Activated naive CD4-positive, alpha-beta T cell treated with anti-CD3 and anti-CD28 coated beads, Interleukin-2, amount 50 U/mL, for 16 hours (primary cell): ENCODE measurements around the gene GGT7.
"Not testable (repeated sequence)": the region's sequence is repeated elsewhere in the genome, so short reads cannot be mapped to it uniquely, and the experiment has no call there.

ENCODE experiments used
- DNase-seq: peaks from one replicate; pipeline ENCODE4 v3.0.0-alpha.2; 2020

The GGT7 gene

DNA sequence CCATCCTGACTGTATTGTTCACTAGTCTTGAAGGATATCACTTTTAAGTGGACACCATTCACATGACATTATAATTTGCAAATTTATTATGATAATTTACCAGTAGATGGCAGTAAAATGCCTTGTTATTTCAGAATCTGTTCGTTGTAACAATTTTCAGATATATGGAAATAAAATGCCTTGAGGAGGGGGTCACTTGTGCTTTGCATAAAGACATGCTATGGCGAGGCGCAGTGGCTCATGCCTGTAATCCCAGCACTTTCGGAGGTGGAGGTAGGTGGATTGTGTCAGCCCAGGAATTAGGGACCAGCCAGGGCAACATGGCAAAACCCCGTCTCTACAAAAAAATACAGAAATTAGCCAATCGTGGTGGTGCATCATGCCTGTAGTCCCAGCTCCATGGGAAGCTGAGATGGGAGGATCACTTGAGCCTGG, 38.2 kb downstream of the GGT7 start:
- DNase-seq: no peak

DNA sequence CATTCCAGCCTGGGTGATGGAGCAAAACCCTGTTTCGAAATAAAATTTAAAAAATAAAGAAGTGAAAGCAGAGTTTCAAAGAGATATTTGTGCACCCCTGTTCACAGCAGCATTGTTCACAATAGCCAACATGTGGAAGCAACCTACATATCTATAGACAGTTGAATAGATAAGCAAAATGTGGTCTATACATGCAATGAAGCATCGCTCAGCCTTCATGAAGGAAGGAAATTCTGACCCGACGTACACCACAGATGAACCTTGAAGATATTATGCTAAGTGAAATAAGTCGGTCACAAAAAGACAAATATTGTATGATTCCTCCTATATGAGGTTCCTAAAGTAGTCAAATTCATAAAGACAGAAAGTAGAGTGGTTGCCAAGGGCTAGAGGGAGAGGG, 40.7 kb downstream of the GGT7 start:
- no peak for DNase-seq

DNA sequence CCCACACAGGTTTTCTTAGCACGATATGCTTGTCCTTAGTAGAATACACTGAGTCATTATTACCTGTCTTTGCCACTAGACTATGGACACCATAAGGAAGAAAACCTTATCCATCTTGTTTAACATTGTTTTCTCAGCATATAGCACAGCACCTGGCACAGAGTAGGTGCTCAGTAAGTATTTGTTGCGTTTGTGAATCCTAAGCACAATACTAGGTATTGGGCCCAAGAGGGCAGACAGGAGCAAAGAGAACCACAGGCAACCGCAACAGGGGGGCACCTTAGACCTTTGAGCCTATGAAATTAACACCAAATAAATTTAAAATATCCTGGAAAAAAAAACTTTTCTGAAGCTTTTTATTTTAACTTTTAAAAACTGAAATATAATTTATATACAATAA, 43.5 kb downstream of the GGT7 start:
- no peak for DNase-seq

DNA sequence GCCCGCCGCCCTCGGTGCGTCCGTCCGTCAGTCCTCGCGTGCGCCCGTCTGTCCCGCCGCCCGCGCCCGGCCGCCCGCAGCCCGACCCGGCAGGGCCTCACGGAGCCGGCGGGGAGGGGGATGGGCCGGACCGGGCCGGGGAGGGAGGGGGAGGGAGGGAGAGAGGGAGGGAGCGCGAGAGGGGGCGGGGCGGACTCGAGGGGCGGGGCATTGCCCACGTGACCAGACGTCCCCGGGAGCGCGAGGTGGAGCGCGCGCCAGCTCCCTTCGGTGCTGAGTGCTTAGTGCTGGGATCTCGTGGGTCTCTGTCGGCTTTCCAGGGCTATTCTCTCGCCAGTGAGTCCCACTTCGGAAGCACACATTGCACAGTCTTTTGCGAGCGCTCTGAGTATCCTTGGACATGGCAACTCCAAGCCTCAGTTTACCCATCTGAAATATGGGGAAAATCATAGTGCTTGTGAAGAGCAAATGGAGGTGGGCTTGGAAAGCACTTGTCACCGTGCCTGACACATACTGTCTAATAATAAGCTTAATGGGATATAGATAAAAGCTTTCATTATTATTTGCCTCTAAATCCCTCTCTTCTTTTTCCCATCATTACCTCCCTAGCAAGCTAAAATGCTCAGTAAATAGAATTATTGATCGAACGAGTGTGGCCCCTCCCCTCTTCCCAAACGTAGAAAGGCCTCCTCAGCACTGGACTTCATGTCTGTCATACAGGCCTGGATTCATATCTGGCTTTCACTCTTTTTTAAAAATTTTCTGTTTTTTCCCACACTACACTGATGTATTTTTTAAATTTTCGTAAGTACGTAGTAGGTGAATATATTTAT, 46.9 kb downstream of the GGT7 start, which contains the start of gene NCOA6:
Gene NCOA6 (minus strand): TSS at position 122 of the 833 bp plus-strand sequence. CDS start 43,296 bp downstream, outside the sequence.
- DNase-seq: peak; percentile 83

DNA sequence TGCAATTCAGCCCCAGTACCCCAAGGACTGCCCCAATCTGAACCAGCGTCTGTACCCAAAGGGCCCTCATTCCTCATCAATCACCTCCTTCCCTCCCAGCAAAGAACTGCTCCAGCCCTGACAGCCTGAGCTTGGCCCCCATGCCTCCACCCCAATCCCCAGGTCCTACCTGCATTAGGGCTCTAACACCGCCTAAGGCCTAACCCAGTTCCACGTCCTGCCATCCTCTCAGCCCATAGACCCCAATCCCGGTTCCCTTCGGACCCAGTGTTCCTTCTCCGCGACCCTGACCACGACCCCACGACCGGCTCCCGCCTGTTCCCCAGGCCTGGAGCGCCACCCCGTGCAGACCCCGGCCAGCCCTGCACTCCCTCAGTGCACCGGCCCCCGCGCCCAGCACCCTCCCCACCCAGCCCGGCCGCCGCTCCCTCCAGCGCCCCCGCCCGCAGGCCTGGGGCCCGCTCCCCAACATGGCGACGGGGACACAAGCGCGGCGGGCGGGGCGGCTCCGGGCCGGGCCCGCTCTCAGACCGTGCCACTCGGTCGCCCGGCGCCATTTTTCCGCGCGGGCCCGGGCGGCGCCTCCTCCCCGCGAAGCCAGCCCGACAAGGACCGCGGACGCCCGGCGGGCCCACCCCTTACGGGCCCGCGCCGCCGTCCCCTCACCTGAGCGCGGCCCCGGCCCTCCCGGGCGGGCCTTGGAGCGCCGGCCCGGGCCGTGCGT, 47.7 kb downstream of the GGT7 start:
- DNase-seq: peak; percentile 76

DNA sequence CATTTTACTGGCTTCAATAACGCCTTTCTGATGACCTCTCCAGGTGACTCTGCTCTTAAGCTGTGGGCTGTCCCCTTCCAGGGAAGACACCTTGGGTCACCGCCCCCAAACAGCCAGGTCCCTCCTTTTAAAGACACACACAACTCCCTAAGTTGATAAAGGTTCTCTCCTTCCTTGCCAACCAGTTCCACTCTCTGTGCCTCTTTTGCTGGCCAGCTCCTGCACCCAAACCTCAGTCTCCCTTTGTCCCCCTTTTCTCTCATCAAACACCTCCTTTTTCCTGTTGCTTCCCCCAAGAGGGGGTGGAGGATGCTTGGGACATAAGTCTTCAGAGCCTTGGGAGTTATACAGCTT, 48.2 kb downstream of the GGT7 start:
- DNase-seq: peak; percentile 81

DNA sequence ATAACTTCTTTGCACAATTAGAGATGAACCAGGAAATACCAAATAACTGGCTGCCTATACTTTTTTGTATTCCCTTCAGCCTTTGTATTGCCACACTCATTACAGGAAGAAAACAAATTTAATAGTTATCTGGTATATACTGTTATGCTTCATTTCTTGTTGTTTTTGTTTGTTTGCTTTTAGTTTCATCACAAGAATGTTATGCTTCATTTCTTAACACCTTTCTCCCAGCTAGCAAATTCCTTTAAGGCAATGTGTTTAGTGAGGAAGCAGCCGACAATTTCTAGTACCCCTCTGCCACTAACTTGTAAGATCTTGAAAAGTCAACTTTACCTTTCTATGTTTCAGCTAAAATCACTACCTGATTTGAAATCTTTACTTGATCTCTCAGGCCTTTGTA, 48.6 kb downstream of the GGT7 start:
- no peak for DNase-seq

DNA sequence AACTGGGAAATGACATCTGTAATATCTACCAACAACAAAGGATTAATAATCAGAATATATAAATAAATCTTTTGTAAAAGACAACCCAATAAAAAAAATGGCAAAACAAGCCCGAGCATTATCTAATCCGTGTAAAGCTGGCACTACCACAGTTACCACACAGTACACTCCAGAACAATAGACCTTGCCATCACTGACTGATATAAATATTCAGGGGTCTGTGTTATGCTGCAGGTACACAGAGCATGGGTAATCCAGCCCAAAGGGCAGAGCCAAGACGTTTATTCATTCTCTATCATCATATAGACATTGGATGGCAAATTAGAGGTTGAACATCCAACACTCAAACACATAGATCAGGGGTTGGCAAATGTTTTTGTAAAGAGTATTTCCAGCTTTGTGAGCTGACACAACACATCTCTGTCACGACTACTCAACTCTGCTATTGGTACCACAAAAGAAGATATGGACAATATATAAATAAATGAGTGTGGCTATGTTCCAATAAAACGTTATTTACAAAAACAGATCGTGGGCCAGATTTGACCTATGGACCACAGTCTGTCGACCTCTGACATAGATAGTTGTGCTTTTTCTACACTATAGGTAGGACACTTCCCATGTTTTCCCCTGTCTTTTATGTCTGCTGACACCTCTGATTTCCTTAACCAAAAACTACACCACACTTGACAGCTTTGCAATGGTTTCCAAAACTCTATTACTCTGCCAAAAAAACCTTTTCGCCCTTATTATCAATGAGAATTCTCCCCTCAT, 51.7 kb downstream of the GGT7 start:
- DNase-seq: no peak

DNA sequence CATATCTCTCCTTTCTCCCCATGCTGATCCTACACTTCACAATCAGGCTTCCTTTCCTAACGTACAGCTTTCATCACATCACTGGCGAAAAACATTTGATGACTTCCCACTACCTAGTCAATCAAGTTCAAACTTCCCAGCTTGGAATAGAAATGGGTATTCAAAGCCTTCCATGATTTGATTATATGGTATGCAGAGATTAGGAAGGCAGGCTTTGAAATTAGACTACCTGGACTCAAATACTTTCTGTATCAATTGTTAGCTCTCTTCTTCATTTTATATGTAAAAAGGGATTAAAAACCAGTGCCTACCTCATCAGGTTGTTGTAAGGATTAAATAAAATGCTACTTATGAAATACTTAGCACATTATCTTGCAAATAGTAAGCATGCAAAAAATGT, 54.9 kb downstream of the GGT7 start:
- DNase-seq: no peak

DNA sequence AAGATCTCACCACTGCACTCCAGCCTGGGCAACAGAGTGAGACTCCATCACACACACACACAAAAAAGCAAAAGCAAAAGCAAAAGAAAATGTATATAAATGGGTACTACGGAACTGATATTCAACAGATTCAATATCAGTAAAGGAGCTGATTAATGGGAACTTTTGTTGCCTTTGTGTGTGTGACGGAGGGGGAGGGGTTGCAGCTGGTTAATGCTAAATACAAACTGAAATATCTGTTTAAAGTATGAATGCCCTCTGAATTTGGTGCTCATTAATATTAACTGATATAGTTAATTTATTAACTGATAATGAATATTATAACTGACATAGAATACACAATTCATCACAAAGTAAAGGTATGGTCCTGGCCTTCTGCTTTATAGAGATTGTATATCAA, 55.6 kb downstream of the GGT7 start:
- DNase-seq: no peak

DNA sequence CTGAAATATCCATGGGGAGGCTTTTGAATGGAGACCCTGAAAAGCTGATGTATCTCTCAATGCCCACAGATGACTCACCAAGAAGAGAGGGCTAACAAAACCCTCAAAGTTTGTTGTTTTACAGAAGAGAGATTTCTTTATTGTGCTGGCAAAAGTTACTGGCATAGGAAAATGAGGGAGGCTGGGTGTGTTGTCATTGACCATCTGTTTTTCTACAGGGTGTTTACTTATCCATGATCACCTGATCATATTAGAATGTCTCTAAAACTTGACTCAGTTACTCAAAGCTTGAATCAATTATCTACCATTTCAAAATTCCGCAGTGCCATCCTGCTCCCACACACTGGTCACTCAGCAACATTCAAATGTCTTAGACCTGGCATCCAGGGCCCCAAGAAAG, 57.0 kb downstream of the GGT7 start:
- DNase-seq: no peak

DNA sequence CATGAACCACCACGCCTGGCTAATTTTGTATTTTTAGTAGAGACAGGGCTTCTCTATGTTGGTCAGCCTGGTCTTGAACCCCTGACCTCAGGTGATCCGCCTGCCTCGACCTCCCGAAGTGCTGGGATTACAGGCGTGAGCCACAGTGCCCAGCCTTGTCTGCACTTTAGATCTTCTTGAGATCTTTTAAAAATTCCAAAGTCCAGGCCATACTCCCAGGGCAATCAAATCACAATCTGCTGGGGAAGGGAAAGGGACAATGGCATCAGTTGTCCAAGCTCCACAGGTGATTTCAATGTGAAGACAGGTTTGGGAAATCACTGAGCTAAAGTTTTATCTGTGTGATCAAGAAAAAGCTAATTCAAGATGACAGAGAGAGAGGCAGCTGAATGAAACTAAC, 64.1 kb downstream of the GGT7 start:
- no peak for DNase-seq

DNA sequence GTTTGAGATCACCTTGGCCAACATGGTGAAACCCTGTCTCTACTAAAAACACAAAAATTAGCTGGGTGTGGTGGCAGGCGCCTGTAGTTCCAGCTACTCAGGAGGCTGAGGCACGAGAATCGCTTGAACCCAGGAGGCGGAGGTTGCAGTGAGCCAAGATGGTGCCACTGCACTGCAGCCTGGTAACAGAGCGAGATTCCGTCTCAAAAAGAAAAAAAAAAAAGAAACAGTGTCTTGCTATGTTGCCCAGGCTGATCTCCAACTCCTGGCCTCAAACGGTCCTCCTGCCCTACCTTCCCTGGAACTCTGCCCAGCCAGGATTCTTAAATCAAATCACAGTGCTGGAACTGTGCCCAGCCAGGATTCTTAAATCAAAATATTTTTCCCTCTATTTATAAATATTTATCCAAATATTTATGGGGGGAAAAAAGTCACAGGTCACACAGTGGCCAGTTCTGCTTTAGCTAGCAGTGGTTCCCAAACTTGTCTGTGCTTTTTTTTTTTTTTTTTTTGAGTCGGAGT, 64.7 kb downstream of the GGT7 start:
- not testable (repeated sequence) for DNase-seq

DNA sequence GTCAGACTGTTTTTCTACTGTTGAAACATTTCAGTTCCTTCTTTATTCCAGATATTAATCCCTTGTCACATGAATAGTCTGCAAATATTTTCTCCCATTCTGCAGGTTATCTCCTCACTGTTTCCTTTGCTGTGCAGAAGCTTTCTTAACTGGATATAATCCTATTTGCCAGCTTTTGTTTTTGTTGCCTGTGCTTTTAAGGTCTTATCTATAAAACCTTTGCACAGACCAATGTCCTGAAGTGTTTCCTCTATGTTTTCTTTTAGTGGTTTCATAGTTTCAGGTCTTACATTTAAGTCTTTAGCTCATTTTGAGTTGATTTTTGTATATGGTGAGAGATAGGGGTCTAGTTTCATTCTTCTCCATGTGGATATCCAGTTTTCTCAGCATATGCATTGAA, 66.4 kb downstream of the GGT7 start:
- no peak for DNase-seq

DNA sequence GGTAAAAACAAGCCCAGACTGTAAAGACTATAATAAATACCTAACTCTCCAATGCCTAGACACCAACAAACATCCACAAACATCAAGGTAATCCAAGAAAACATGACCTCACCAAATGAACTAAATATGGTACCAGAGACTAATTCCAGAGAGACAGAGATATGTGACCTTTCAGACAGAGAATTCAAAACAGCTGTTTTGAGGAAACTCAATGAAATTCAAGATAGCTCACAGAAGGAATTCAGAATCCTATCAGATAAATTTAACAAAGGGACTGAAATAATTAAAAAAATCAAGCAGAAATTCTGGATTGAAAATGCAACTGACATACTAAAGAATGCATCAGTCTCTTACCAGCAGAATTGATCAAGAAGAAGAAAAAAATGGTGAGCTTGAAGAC, 73.8 kb downstream of the GGT7 start:
- DNase-seq: no peak

DNA sequence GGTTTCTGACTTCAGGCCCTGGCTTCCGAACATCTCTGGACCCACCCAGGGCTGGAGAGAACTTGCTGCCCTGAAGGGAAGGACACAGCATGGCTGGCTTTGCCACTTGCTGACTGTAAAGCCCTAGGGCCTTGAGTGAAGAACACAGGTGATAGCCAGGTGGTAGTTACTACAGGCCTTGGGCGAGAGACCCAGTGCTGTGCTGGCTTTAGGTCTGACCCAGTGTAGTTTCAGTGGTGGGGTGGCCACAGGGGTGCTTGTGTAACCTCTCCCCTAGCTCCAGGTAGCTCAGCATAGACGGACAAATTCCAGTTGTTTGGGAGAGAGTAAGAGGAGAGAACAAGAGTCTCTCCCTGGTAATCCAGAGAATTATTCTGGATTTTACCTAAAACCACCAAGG, 74.3 kb downstream of the GGT7 start:
- no peak for DNase-seq

DNA sequence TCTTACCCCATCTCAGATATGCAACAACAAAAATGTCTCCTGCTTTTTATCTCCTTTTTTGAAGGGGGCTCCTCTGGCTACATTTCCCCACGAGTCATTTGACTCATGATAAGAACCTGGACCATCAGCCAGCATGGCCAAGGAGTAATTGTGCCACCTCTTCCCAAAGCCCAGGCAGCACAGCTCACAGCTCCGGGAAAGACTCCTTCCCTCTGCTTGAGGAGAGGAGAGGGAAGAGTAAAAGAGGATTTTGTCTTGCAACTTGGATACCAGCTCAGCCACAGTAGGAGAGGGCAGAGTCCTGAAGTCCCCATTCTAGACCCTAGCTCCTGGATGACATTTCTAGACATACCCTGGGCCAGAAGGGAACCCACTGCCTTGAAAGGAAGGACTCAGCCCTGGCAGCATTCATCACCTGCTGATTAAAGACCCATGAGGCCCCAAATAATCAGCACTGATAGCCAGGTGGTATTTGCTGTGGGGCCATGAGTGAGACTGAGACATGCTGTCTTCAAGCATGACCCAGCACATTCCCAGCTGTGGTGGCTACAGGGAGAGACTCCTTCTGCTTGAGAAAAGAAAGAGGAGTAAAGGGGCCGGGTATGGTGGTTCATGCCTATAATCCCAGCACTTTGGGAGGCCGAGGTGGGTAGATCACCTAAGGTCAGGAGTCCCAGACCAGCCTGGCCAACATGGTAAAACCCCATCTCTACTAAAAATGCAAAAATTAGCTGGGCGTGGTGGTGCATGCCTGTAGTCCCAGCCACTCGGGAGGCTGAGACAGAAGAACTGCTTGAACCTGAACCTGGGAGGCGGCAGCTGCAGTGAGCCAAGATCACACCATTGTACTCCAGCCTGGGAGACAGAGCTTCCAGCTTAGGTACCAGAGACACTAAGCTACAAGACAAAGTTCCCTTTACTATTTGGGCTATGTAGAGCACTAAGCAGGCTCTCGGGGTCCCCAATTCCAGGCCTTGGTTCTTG, 75.4 kb downstream of the GGT7 start:
- no peak for DNase-seq
